Dedifferentiated amniotic fluid mesenchymal stem cell (primary cell): ENCODE measurements around the gene EPHB2.
A peak's percentile ranks its signal among the peaks of the same experiment; 100 is the strongest.

Source experiments
- DNase-seq: peaks from one replicate; pipeline ENCODE4 v3.0.0-alpha.2; 2016; ENCODE audit errors: extremely low spot score

EPHB2 gene

GRCh38 chr1:22857661-22858060, 147.0 kb downstream of the EPHB2 start:
- no peak for DNase-seq

- no peak for DNase-seq
Observed at GRCh38 chr1:22860414-22860800, 149.8 kb downstream of the EPHB2 start.

GRCh38 chr1:22860883-22861385, 150.3 kb downstream of the EPHB2 start:
- DNase-seq: no peak

- peak; percentile 20 for DNase-seq
Observed at GRCh38 chr1:22861764-22862440, 151.3 kb downstream of the EPHB2 start.

DNA sequence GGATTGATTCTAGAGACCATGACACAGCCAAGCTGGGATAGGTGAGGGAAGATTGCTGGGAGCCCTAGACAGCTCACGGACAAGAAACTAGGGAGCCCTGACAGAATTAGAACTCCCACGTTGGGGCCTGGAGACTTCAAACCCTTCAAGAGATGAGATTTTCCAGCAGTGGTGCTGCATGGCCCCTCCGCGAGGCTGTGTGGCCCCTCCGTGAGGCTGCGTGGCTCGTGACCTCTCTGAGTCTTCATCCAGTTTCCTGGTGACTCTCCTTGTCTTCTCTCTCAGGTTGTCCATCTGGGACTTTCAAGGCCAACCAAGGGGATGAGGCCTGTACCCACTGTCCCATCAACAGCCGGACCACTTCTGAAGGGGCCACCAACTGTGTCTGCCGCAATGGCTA, 152.1 kb downstream of the EPHB2 start:
- no peak for DNase-seq

GRCh38 chr1:22863766-22864165, 153.1 kb downstream of the EPHB2 start:
- DNase-seq: no peak

- no peak for DNase-seq
Observed at GRCh38 chr1:22864886-22865285, 154.2 kb downstream of the EPHB2 start.

DNA sequence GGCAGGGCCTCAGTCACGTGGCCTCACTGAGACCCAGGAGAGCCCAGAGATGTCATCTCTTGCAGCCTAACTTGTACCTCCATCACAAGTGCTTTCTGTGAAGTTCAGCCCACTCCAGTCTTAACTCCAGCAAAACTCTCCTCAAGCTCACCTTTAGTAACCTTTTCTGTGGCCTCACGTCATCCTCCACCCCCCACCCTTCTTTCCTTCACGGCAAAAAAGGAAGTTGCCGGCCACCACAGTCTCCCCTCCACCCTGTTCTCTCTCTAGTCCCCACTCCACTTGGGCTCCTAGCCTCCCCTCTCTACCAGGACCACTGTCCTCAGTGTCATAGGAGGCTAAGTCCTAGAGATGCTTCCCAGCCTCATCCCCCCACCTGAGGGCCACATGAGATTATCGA, 155.1 kb downstream of the EPHB2 start:
- DNase-seq: no peak

DNA sequence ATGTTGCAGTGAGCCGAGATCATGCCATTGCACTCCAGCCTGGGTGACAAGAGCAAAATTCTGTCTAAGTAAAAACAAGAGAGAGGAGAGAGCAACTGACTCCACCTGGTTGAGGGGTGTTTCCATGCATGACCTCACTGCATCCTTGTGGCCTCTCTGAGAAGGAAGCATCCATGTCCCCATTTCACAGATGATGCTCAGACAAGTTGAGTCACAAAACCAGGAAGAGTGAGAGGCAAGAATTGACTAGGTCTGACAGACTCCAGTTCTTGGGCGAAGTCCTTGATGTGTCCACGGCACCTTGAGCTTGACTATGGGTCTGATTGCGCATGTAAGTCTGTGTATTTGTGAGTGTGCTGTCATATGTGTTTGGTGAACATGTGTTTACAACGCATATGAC, 156.2 kb downstream of the EPHB2 start:
- no peak for DNase-seq

DNA sequence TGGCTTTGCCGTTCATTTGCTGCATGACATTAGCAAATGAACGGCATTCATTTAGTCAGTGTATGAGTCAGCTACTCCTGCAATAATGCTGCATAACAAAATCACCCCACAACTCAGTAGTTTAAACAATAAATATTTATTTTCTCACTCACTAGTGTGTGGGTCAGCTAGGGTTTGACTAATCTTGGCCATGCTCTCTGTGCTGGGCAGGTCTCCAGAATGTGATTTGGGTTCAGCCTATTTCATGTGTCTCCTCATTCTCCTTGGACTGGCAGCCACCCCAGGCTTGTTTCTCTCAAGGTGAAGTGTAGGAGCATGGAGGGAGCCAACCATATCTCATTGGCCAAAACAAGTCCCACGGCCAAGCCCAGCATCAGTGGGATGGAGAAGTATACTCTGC, 157.7 kb downstream of the EPHB2 start:
- DNase-seq: no peak

DNA sequence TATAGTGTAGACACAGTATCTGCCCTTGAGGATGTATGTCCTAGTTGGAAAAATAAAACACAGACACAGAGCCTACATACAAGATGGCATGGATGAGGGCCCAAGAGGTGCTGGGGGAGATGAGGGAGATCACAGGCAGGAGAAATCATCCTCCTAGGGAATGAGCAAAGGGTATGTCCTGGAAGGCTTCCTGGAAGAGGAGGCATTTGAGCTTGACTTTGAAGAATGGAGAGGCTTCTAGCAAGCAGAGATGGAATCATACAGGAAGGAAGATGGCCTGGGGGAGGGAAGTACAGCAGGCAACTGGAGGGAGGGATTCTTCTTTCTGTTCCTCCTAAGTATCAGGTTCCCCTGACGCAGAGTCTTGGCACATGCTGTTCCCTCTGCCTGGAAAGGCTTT, 158.7 kb downstream of the EPHB2 start:
- no peak for DNase-seq

- no peak for DNase-seq
Observed at GRCh38 chr1:22870201-22870871, 159.7 kb downstream of the EPHB2 start.

DNA sequence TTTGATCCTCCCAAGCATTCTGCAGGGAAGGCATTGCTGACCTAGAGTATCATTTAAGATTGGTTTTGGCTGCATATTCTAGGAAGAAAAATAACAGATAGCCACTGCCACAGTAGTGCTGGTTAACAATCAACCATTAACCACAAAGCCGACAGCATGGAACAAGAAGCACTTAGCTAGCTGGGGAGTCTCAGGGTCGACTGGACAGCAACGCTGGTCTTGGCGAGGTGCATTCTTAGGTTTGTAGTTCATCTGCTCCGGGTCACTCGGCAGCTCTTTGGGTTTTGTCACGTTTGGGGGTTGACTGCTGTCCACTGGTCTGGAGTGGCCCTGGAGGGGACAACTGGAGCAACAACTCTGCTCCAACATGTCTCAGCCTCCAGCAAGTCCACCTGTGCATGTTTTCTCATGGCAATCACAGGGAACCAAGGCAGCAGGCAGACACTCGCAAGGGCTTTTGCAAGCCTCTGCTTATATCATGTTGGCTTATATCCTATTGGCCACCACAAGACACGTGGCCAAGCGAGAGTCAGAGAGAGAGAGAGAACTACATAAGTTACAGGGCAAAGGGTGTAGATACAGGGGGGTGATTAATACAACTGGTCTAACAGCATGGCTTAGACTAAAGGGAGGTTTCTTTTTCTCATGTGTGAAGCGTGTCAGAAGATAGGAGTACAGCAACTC, 162.5 kb downstream of the EPHB2 start:
- DNase-seq: no peak

DNA sequence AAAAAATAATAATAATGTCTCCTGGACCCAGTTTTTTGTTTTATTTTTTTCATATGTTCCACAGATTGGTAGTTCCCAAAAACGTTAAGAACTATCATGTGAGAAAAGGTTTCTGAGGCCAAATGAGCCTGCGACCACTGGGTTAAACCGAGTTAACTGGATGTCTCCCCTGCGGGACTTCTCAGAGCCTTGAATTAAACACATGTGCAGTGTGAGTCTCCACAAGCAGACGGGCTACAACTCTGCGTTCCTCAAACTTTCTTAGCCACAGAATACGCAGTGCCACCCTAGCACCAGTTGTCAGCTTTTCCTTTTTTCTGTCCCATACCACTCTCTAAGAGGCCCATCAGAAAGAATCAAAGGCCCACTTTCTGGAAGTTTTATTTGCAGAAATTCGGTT, 164.1 kb downstream of the EPHB2 start:
- no peak for DNase-seq

DNA sequence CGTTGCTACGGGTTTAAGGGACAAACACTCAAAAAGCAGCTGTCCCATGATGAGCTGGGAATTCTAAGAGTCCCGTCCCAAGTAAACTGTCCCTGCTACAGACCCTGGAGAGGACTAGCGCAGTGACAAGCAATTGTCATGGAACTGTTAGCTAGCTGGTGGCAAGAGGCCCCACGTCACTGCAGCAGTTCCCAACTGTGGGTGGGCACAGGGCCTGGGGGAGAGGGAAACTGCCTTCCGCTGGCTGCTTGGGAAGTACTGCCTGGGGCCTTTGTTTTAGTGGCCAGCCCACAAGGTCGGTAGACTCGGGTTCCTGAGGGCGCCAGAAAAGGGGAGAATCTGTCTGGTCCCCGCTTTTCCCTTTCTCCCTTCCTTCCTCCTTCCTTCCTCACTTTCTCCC, 164.6 kb downstream of the EPHB2 start:
- DNase-seq: no peak

DNA sequence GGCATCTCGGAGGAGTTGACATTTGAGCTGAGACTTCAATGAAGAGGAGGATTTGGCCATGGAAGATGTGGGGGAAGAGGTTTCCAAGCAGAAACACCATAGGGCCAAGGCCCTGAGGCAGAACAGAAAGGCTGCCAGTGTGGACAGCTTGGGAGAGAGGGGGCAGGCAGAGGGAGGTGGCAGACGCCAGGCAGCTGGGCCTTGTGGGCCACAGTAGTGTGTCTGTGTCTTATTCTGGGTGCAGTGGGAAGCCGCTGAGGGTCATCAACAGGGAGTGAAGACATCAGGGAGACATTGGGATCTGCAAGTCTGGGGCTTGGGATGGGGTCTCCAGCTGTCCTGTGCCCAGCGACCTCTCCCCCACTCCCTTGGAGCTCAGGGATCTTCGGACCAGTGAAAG, 165.2 kb downstream of the EPHB2 start:
- DNase-seq: no peak

DNA sequence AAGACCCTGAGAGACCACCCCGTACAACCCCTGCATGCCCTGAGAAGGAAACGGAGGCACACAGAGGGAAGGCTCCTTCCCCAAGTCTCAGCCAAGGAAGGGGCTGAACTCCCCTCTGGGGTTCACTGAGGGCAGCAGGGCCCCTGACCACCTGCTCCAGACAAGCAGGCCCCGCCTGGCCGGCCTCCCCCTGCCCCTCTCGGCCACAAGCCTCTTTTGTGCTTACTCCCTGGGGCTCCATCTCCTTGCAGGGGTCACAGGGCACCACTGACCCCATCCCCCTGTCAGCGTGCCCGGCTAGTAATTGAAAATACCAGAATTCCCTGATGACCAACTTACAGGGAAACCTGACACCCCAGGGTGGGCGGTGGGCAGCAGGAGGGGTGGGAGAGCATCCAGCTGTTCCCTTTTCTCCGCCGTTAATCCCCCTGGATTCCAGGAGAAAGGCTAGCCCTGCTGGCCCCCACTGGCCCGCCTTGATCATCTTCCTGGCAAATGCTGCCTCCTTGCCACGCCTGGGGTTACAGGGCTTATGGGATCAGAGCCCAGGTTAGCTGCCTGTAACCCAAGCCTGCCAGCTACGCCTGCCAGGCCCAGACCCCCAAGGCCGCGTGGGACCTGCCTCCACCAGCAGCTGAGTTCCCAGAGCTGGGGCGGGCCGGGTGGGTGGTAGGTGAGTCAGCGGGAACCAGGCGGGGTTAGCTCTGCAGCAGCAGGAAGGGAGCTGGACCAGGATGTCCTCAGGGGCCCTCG, 165.9 kb downstream of the EPHB2 start:
- no peak for DNase-seq

DNA sequence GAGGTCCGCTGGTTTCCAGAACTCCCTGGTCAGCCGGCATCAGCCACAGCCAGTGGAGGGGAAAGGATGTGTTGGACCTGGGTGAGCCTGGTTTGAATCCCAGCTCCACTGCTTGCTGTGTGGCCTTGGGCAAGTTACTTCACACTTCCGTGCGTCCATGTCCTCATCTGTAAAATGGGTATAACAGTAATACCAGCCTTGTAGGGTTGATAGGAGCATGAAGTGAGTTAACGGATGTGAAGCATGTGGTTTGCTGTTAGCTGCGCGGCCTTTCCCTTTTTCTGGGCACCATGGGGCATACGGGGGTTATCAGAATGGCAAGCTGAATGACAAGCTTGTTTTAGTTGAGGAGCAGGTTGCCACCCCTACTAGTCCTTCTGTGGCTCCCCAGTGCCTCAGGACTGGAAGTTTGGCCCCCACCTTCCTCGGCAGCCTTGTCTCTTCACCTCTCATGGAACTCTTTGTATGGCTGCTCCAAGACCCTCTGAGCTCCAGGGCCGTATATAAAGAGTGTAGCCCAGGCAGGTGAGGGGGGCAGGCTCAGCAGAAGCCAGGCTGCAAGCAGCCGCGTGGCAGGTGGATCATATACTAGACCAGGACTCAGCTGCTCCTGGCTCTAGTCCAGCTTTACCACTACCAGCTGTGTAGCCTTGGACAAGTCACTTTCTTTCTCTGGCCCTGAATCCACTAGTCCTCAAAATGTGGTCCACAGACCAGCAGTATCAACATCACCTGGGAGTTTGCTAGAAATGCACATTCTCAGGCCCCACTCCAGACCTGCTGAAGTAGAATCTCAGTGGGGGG, 166.7 kb downstream of the EPHB2 start:
- no peak for DNase-seq

GRCh38 chr1:22877980-22878379, 167.3 kb downstream of the EPHB2 start:
- DNase-seq: no peak

GRCh38 chr1:22878626-22879025, 168.0 kb downstream of the EPHB2 start:
- DNase-seq: no peak

DNA sequence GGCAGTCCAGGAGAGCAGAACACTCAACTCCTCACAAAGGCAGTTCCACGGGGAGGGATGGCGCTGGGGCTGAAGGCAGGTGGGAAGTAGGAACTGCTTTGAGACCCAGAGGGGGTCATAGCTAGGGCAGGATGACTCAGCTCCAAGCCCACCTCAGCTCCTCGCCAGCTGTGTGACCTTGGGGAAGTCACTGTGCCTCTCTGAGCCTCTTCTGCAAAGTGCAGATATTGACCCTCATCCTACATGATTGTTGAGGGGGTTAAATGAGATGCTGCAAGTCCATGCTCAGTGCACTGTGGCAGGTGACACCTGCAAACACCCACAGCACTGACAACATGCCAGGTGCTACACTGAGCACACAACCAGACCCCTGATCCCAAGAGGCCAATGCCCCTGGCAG, 168.8 kb downstream of the EPHB2 start:
- DNase-seq: no peak
